Neural progenitor cell (in vitro differentiated cells): ENCODE measurements around the gene ADGRD2. TPM values are rescaled to one million over a fixed set of nuclear protein-coding genes. Genes with fewer than 3 reads are reported as not detected.

ENCODE experiments used
- DNase-seq: peaks from one replicate; pipeline ENCODE4 v3.0.0-alpha.2; 2016; ENCODE audit warnings: low spot score
- H2AFZ ChIP-seq: fragments of 200-600 bp; sonication (generic); replicated peaks from 2 replicates; pipeline ENCODE4 v1.6.1; 2016; ENCODE audit warnings: antibody characterized with exemption
- H3F3A ChIP-seq: fragments of 200-600 bp; sonication (generic); 2 replicates; pipeline ENCODE4 v1.6.1; 2016; ENCODE audit warnings: antibody characterized with exemption, low read depth
- H3K27ac ChIP-seq: fragments of 200-600 bp; sonication (generic); 2 replicates; pipeline ENCODE4 v1.5.1; 2016; ENCODE audit warnings: mild to moderate bottlenecking
- H3K27me3 ChIP-seq: fragments of 200-600 bp; sonication (generic); 2 replicates; pipeline ENCODE4 v1.6.1; 2016; ENCODE audit warnings: mild to moderate bottlenecking, moderate library complexity
- H3K36me3 ChIP-seq: fragments of 200-600 bp; sonication (generic); 2 replicates; pipeline ENCODE4 v1.5.1; 2016
- H3K4me1 ChIP-seq: fragments of 200-600 bp; sonication (generic); 2 replicates; pipeline ENCODE4 v1.6.1; 2016; ENCODE audit warnings: mixed run types
- H3K4me2 ChIP-seq: fragments of 200-600 bp; sonication (generic); 2 replicates; pipeline ENCODE4 v1.6.1; 2016
- H3K4me3 ChIP-seq: fragments of 200-600 bp; sonication (generic); 2 replicates; pipeline ENCODE4 v1.5.1; 2016
- H3K79me2 ChIP-seq: fragments of 200-600 bp; sonication (generic); 2 replicates; pipeline ENCODE4 v1.6.1; 2016; ENCODE audit warnings: low read depth
- H3K9ac ChIP-seq: fragments of 200-600 bp; sonication (generic); 2 replicates; pipeline ENCODE4 v1.6.1; 2016
- H3K9me3 ChIP-seq: fragments of 200-600 bp; sonication (generic); 2 replicates; pipeline ENCODE4 v1.5.1; 2016; ENCODE audit warnings: low read depth
- H4K20me1 ChIP-seq: fragments of 200-600 bp; sonication (generic); 2 replicates; pipeline ENCODE4 v1.6.1; 2016; ENCODE audit warnings: low read depth
- H3K27ac Mint-ChIP-seq: 3 replicates; pipeline ENCODE4 v1.8.0; 2021; ENCODE audit warnings: mixed read lengths
- H3K27me3 Mint-ChIP-seq: 2 replicates; pipeline ENCODE4 v1.8.0; 2022; ENCODE audit warnings: low read depth, mild to moderate bottlenecking, inconsistent platforms, moderate library complexity, mixed read lengths; ENCODE audit not compliant: insufficient read depth
- H3K36me3 Mint-ChIP-seq: 3 replicates; pipeline ENCODE4 v1.8.0; 2021; ENCODE audit warnings: mixed read lengths
- H3K4me1 Mint-ChIP-seq: 3 replicates; pipeline ENCODE4 v1.8.0; 2021; ENCODE audit warnings: mixed read lengths
- H3K4me3 Mint-ChIP-seq: 3 replicates; pipeline ENCODE4 v1.8.0; 2021; ENCODE audit warnings: mild to moderate bottlenecking, moderate library complexity, mixed read lengths
- H3K9me3 Mint-ChIP-seq: 3 replicates; pipeline ENCODE4 v1.8.0; 2020; ENCODE audit warnings: mixed read lengths
- EZH2 ChIP-seq: fragments of 200-600 bp; sonication (generic); IDR thresholded peaks from 2 replicates; pipeline ENCODE4 v1.6.1; 2017; ENCODE audit warnings: antibody characterized with exemption, mild to moderate bottlenecking, moderate library complexity
- EZH2phosphoT487 ChIP-seq: fragments of 200-600 bp; sonication (generic); IDR thresholded peaks from 2 replicates; pipeline ENCODE4 v1.6.1; 2017; ENCODE audit warnings: antibody characterized with exemption
- total RNA-seq: library from RNA; depleted of rRNA; stranded (reverse); fragments of >200 nt; gene quantifications from 2 replicates; pipeline ENCODE4 v1.2.3, GENCODE V29; 2015; ENCODE audit warnings: low replicate concordance
- TF ChIP-seq, protein P1 (sequence below): fragments of 200-600 bp; sonication (generic); IDR thresholded peaks from 2 replicates; pipeline ENCODE4 v1.5.1; 2017; ENCODE audit warnings: antibody characterized with exemption, mild to moderate bottlenecking

ADGRD2 gene
- total RNA-seq, 1 donor from 2014 or later = 0.13 TPM

DNA sequence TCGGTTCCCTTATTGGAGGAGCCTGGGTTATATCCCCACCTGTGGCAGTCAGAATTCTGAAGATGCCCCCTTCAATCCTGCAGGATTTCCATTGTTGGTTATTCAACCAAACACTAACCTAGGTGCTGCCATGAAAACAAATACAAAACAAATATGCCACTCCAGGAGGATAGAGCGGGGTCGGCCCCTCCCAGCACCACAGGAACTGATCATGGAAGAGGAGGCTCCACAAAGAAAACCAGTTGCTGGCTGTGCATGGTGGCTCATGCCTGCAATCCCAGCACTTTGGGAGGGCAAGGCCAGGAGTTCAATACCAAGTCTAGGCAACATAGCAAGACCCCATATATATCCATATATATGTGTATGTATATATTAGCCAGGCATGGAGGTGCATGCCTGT, 13.2 kb upstream of the ADGRD2 start:
- Histone ChIP-seq H3K79me2 (no peaks in the 10 kb centered on the region), H4K20me1 (no peaks in the 10 kb centered on the region), H3K9ac (no peak overlapping the region), H3K9me3 (no peaks in the 10 kb centered on the region), H3K4me1 (no peaks in the 10 kb centered on the region), H2AFZ (no peak overlapping the region), H3K4me2 (no peak overlapping the region), H3F3A (no peaks in the 10 kb centered on the region), H3K36me3 (no peaks in the 10 kb centered on the region), H3K27ac (no peak overlapping the region), H3K4me3 (no peak overlapping the region), H3K27me3 (no peaks in the 10 kb centered on the region)
- TF ChIP-seq EZH2 (no peak), EZH2phosphoT487 (no peak)
- TF ChIP-seq, protein P1, sequence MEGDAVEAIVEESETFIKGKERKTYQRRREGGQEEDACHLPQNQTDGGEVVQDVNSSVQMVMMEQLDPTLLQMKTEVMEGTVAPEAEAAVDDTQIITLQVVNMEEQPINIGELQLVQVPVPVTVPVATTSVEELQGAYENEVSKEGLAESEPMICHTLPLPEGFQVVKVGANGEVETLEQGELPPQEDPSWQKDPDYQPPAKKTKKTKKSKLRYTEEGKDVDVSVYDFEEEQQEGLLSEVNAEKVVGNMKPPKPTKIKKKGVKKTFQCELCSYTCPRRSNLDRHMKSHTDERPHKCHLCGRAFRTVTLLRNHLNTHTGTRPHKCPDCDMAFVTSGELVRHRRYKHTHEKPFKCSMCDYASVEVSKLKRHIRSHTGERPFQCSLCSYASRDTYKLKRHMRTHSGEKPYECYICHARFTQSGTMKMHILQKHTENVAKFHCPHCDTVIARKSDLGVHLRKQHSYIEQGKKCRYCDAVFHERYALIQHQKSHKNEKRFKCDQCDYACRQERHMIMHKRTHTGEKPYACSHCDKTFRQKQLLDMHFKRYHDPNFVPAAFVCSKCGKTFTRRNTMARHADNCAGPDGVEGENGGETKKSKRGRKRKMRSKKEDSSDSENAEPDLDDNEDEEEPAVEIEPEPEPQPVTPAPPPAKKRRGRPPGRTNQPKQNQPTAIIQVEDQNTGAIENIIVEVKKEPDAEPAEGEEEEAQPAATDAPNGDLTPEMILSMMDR = no peak
- Mint-ChIP-seq H3K4me1 (peaks cover 2% of the 10 kb centered on the region), H3K9me3 (no peaks in the 10 kb centered on the region), H3K27ac (no peak overlapping the region), H3K27me3 (peaks cover 19% of the 10 kb centered on the region), H3K36me3 (no peaks in the 10 kb centered on the region), H3K4me3 (no peak overlapping the region)
- DNase-seq = no peak

DNA sequence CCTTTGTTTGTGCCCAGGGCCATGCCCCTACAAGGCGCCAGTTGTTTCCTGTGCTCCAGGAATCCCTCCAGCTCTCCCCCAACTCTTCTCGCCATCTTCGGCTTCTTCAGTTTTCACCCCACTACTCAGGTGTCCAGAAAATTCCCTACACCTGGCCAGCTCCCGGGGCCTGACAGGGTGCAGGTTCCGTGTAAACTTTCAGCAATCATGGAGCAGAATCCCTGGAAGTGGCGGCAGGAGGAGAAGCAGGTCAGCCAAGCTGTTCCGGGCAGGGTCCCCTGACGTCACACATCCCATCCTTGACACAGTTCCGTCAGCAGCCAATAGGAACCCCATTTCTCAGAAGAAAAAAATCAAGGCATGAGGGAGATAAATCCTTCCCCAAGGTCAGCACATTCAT, 12.2 kb upstream of the ADGRD2 start:
- Mint-ChIP-seq H3K9me3 (no peaks in the 10 kb centered on the region), H3K27me3 (peaks cover 20% of the 10 kb centered on the region), H3K4me3 (no peak overlapping the region), H3K36me3 (no peaks in the 10 kb centered on the region), H3K27ac (no peak overlapping the region), H3K4me1 (no peaks in the 10 kb centered on the region)
- no peaks in the 10 kb centered on the region for H3K36me3 ChIP-seq
- H3K27me3 ChIP-seq = no peaks in the 10 kb centered on the region
- no peaks in the 10 kb centered on the region for H3K9me3 ChIP-seq
- no peaks in the 10 kb centered on the region for H3F3A ChIP-seq
- H3K79me2 ChIP-seq = no peaks in the 10 kb centered on the region
- no peaks in the 10 kb centered on the region for H4K20me1 ChIP-seq
- no peak overlapping the region for H3K4me2 ChIP-seq
- DNase-seq = no peak
- no peak overlapping the region for H3K9ac ChIP-seq
- no peak overlapping the region for H2AFZ ChIP-seq
- TF ChIP-seq EZH2phosphoT487 (no peak), EZH2 (no peak)
- TF ChIP-seq, protein P1 = no peak
- H3K4me1 ChIP-seq = no peaks in the 10 kb centered on the region
- no peak overlapping the region for H3K4me3 ChIP-seq
- no peak overlapping the region for H3K27ac ChIP-seq

DNA sequence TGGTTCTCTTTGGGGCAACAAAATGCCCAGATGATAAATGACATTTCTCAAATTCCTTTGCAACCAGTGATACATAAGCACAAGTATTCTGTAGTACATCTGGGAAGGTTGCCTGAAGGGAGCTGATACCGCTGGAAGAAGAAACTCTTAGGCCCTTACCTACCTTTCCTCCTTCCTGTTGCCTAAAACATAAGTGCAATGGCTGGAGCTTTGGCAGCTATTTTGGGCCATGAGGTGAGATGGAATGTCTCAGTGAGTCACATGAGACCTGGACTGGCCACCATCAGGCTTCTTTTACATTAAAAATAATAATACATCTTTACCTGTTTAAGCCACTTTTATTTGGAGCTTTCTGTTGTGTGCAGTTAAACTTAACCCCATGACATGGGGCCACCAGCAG, 11.2 kb upstream of the ADGRD2 start:
- no peaks in the 10 kb centered on the region for H3K79me2 ChIP-seq
- H3K9me3 ChIP-seq = no peaks in the 10 kb centered on the region
- H3K27ac ChIP-seq = no peak overlapping the region
- Mint-ChIP-seq H3K27ac (no peak overlapping the region), H3K36me3 (no peaks in the 10 kb centered on the region), H3K4me3 (no peak overlapping the region), H3K4me1 (no peaks in the 10 kb centered on the region), H3K9me3 (no peaks in the 10 kb centered on the region), H3K27me3 (peaks cover 20% of the 10 kb centered on the region)
- H3K4me2 ChIP-seq = no peak overlapping the region
- H3K36me3 ChIP-seq = no peaks in the 10 kb centered on the region
- TF ChIP-seq, protein P1 = no peak
- TF ChIP-seq EZH2 (no peak), EZH2phosphoT487 (no peak)
- no peak overlapping the region for H3K9ac ChIP-seq
- H4K20me1 ChIP-seq = no peaks in the 10 kb centered on the region
- H2AFZ ChIP-seq = no peak overlapping the region
- H3F3A ChIP-seq = no peaks in the 10 kb centered on the region
- DNase-seq = no peak
- no peaks in the 10 kb centered on the region for H3K4me1 ChIP-seq
- no peaks in the 10 kb centered on the region for H3K27me3 ChIP-seq
- no peak overlapping the region for H3K4me3 ChIP-seq
